ENCODE measurements around the gene CLCA2. TPM values are rescaled to one million over a fixed set of nuclear protein-coding genes. Genes with fewer than 3 reads are reported as not detected.
A peak's percentile ranks its signal among the peaks of the same experiment; 100 is the strongest.

CLCA2 gene
- total and polyA plus RNA-seq, 2 experiments from 2014 or later, result not detected

GRCh38 chr1:86410879-86411278 is 13.1 kb upstream of the CLCA2 start:
- Histone ChIP-seq H3K36me3 (ENCODE audit: insufficient read depth) (no peaks in the 10 kb centered on the region), H3K4me2 (no peak overlapping the region), H3K9me2 (ENCODE audit: insufficient read depth) (peaks cover 5% of the 10 kb centered on the region; the same call in 1 of the 2 replicates), H3K4me1 (ENCODE audit: insufficient read depth) (no peaks in the 10 kb centered on the region), H4K20me1 (replicated peaks; ENCODE audit: insufficient read depth) (no peaks in the 10 kb centered on the region), H3K27ac (ENCODE audit: low read depth) (no peak overlapping the region), H3K27me3 (ENCODE audit: insufficient read depth) (no peaks in the 10 kb centered on the region), H3F3A (replicated peaks; ENCODE audit: low read depth) (no peaks in the 10 kb centered on the region), H3K4me3 (no peak overlapping the region), H2AFZ (no peak overlapping the region), H3K79me2 (replicated peaks; ENCODE audit: insufficient read depth) (no peaks in the 10 kb centered on the region)
- Mint-ChIP-seq H3K36me3 (ENCODE audit: low read depth) (no peaks in the 10 kb centered on the region), H3K27ac (no peak overlapping the region), H3K27me3 (ENCODE audit: insufficient read depth, low read depth, poor library complexity) (peaks cover 3% of the 10 kb centered on the region), H3K4me3 (no peak overlapping the region), H3K9me3 (no peaks in the 10 kb centered on the region), H3K4me1 (peaks cover 4% of the 10 kb centered on the region; the same call in 2 of the 3 replicates)
- ATAC-seq (no peak), DNase-seq (ENCODE audit: low spot score) (no peak)
- no peak for TF ChIP-seq ZNF331 (CRISPR knock-in tag; IDR thresholded peaks at IDR 0.05; ENCODE audit: low read depth)
- TF ChIP-seq ZNF114 (CRISPR knock-in tag; IDR thresholded peaks at IDR 0.05), result no peak
- no peak for TF ChIP-seq POLR2AphosphoS5 (IDR thresholded peaks at IDR 0.05; ENCODE audit: low read depth)
- no peak for TF ChIP-seq JUNB (IDR thresholded peaks at IDR 0.05; ENCODE audit: unreplicated experiment)
- TF ChIP-seq REST (IDR thresholded peaks at IDR 0.05; ENCODE audit: unreplicated experiment), result no peak
- TF ChIP-seq ETS1 (IDR thresholded peaks at IDR 0.05), result no peak
- TF ChIP-seq NANOG (IDR thresholded peaks at IDR 0.05; ENCODE audit: borderline replicate concordance), result no peak

- no peak overlapping the region for H3K4me3 ChIP-seq
- H4K20me1 ChIP-seq (replicated peaks; ENCODE audit: insufficient read depth), result no peaks in the 10 kb centered on the region
- peak overlapping the region; percentile 14; the same call in 1 of the 2 replicates for H2AFZ ChIP-seq
- no peaks in the 10 kb centered on the region for H3K9me2 ChIP-seq (ENCODE audit: insufficient read depth)
- no peak overlapping the region for H3K27ac ChIP-seq (ENCODE audit: low read depth)
- no peak overlapping the region for H3K4me2 ChIP-seq
- no peaks in the 10 kb centered on the region for H3K79me2 ChIP-seq (replicated peaks; ENCODE audit: insufficient read depth)
- H3K9me3 Mint-ChIP-seq, result no peaks in the 10 kb centered on the region
- H3K4me3 Mint-ChIP-seq, result no peak overlapping the region
- H3K27ac Mint-ChIP-seq, result no peak overlapping the region
- ATAC-seq, result no peak
- no peaks in the 10 kb centered on the region for H3K27me3 ChIP-seq (ENCODE audit: insufficient read depth)
- H3K27me3 Mint-ChIP-seq (ENCODE audit: insufficient read depth, low read depth, poor library complexity), result no peaks in the 10 kb centered on the region
- no peaks in the 10 kb centered on the region for H3K36me3 ChIP-seq (ENCODE audit: insufficient read depth)
- no peaks in the 10 kb centered on the region for H3F3A ChIP-seq (replicated peaks; ENCODE audit: low read depth)
- H3K36me3 Mint-ChIP-seq (ENCODE audit: low read depth), result no peaks in the 10 kb centered on the region
- no peaks in the 10 kb centered on the region for H3K4me1 ChIP-seq (ENCODE audit: insufficient read depth)
- H3K4me1 Mint-ChIP-seq, result peaks cover 5% of the 10 kb centered on the region; the same call in 2 of the 3 replicates
- DNase-seq (ENCODE audit: low spot score), result no peak
- TF ChIP-seq ZNF462 (CRISPR knock-in tag; IDR thresholded peaks at IDR 0.05) (no peak), CTCF (conservative IDR thresholded peaks at IDR 0.05; ENCODE audit: low read depth in 2 of 2) (no peak), EZH2 (IDR thresholded peaks at IDR 0.05; ENCODE audit: low read depth, unreplicated experiment) (no peak)
Measured at GRCh38 chr1:86416343-86416742, 7.6 kb upstream of the CLCA2 start.

Data from GM23338 (cell line).